ENCODE data around the gene CD6. TPM values are rescaled to one million over a fixed set of nuclear protein-coding genes. Genes with fewer than 3 reads are reported as not detected.
A peak's percentile ranks its signal among the peaks of the same experiment; 100 is the strongest.

Gene CD6
- total RNA-seq, 6 experiments from 2014 or later = 0.29 to 2.4 (median 0.52) TPM

DNA sequence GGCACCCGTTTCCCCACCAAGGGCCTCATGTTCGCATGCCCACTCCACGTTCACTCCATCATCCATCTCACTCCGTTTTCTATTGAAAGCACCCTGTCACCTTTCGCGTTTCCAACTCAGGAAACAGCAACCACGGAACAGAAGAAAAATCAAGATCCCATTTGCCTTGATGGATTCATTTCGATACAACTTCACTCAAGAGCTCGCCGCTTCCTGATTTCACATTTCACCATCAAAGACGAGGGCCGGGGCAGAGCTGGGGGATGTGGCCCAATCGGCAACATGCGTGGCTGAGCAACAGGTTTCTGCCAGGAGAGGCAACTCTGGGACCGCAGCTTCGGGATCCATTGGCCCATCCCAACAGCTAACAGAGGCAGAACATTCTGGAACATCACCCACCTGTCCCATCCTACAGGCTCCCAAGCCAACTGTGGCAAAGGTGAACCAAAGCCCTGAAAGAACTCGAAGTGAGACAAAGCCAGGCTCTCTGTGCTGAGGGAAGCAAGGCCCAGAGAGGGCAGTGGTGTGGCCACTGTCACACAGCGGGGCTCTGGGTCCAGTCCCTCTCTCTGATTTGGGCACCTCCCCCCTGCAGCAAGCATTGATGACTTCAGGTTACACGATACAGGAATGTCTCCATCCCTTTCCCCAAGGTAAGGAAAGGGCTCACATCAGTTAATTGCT lies 94.6 kb downstream of the CD6 start:
- TF ChIP-seq POLR2A (IDR thresholded peaks at IDR 0.05) = no peak
- TF ChIP-seq, protein P1, sequence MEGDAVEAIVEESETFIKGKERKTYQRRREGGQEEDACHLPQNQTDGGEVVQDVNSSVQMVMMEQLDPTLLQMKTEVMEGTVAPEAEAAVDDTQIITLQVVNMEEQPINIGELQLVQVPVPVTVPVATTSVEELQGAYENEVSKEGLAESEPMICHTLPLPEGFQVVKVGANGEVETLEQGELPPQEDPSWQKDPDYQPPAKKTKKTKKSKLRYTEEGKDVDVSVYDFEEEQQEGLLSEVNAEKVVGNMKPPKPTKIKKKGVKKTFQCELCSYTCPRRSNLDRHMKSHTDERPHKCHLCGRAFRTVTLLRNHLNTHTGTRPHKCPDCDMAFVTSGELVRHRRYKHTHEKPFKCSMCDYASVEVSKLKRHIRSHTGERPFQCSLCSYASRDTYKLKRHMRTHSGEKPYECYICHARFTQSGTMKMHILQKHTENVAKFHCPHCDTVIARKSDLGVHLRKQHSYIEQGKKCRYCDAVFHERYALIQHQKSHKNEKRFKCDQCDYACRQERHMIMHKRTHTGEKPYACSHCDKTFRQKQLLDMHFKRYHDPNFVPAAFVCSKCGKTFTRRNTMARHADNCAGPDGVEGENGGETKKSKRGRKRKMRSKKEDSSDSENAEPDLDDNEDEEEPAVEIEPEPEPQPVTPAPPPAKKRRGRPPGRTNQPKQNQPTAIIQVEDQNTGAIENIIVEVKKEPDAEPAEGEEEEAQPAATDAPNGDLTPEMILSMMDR (IDR thresholded peaks at IDR 0.05) = no peak
- Histone ChIP-seq H3K4me3 (no peak overlapping the region), H3K27me3 (no peaks in the 10 kb centered on the region), H3K9me3 (no peaks in the 10 kb centered on the region), H3K27ac (no peak overlapping the region), H3K4me1 (no peaks in the 10 kb centered on the region), H3K36me3 (no peaks in the 10 kb centered on the region)
- WGBS (ENCODE audit: insufficient coverage, low coverage, low lambda C conversion rate, missing lambda C conversion rate) = 55% methylated on average over 16 of the region's 19 CpGs
- DNase-seq (peak in 1 of 3 donors; percentile 14), ATAC-seq (no peak)
- intact Hi-C loops (cut with DNase I) = no loop called here

DNA sequence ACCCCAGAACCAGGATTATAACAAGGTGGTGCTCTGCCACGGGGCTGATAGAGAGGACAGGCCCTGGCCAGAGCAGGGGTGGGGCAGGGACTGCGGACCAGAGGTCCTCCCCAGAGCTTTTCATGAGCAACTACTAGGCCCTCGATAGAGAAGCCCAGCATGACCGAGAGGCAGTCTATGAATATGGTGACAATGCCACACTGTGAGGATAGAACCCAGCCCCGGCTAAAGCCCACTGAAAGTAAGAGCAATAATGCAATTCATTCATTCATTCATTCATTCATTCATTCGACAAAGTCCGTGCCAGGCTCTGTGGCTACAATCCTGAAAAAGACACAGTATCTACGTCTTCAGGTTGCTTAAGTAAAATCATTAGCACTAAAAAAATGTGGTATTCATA lies 95.2 kb downstream of the CD6 start:
- H3K27me3 ChIP-seq = no peaks in the 10 kb centered on the region
- TF ChIP-seq, protein P1 (IDR thresholded peaks at IDR 0.05) = no peak
- TF ChIP-seq POLR2A (IDR thresholded peaks at IDR 0.05) = no peak
- peak in 1 of 3 donors; percentile 24 for DNase-seq
- H3K4me3 ChIP-seq = no peak overlapping the region
- no peaks in the 10 kb centered on the region for H3K9me3 ChIP-seq
- ATAC-seq = no peak
- 71% methylated on average over 6 of the region's 8 CpGs for WGBS (ENCODE audit: insufficient coverage, low coverage, low lambda C conversion rate, missing lambda C conversion rate)
- no peaks in the 10 kb centered on the region for H3K4me1 ChIP-seq
- H3K27ac ChIP-seq = no peak overlapping the region
- H3K36me3 ChIP-seq = no peaks in the 10 kb centered on the region
- intact Hi-C loops (cut with DNase I) = no loop called here

DNA sequence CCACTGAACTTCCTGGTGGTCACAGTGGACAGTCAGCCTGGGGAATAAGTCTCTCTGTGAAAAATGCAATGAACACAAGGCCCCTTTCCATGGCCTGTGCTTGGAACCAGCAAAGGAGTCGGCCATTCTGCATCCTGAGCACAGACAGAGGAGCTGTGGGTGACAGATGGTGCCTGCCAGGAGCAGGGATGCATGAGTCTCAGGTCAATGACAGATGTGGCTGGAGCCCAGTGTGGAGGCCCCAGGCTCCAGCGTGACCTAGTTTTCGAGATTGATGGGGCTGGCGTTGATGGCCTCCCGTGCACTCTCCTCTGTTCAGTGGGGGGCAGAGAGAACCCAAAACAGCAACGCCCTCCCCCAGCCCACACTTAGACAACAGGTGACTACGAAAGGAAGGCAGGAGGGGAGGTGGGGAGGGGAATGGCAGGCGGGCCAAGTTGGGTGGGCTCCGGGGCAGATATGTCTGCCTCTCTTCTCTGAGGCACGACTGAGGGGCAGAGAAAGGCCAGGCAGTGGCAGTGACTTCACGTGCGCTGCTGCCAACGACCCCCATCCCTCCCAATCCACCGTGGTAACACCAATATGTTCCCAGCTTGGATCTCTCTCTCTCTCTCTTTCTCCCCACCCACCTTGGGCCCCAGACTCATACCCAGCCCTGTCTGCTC lies 96.4 kb downstream of the CD6 start:
- WGBS (ENCODE audit: insufficient coverage, low coverage, low lambda C conversion rate, missing lambda C conversion rate) = 53% methylated on average over 6 of the region's 14 CpGs
- H3K4me3 ChIP-seq = no peak overlapping the region
- no peaks in the 10 kb centered on the region for H3K4me1 ChIP-seq
- H3K27me3 ChIP-seq = no peaks in the 10 kb centered on the region
- H3K36me3 ChIP-seq = no peaks in the 10 kb centered on the region
- ATAC-seq (no peak), DNase-seq (peak in 1 of 3 donors; percentile 28)
- intact Hi-C loops (cut with DNase I) = no loop called here
- TF ChIP-seq, protein P1 (IDR thresholded peaks at IDR 0.05) = no peak
- no peak for TF ChIP-seq POLR2A (IDR thresholded peaks at IDR 0.05)
- no peaks in the 10 kb centered on the region for H3K9me3 ChIP-seq
- H3K27ac ChIP-seq = no peak overlapping the region

DNA sequence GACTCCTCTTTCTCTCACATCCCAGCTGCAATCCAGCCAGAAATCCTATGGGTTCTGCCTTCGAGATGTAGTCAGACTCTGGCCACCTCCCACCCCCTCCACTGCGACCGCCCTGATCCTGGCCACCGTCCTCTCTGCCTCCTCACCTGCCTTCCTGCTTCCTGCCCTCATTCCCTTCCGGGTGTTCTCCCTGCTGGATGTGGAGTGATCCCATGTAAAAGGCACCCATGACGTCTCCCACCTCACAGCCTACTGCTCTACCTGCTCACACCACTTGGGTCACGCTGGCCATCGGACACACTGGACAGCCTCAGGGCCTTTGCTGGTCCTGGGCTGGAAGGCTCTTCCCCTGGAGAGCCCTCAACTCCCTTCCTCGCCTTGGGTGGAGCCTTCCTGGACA lies 97.1 kb downstream of the CD6 start:
- DNase-seq = peak in 1 of 3 donors; percentile 23
- ATAC-seq = no peak

More for the DNA sequence above, 97.1 kb downstream of the CD6 start:
- Histone ChIP-seq H3K4me1 (no peaks in the 10 kb centered on the region), H3K4me3 (no peak overlapping the region), H3K36me3 (no peaks in the 10 kb centered on the region), H3K27me3 (no peaks in the 10 kb centered on the region), H3K27ac (no peak overlapping the region), H3K9me3 (no peaks in the 10 kb centered on the region)
- intact Hi-C loops (cut with DNase I) = no loop called here
- TF ChIP-seq POLR2A (IDR thresholded peaks at IDR 0.05) = no peak
- TF ChIP-seq, protein P1 (IDR thresholded peaks at IDR 0.05) = no peak
- 78% methylated on average over 5 of the region's 9 CpGs for WGBS (ENCODE audit: insufficient coverage, low coverage, low lambda C conversion rate, missing lambda C conversion rate)

All from right lobe of liver (tissue), 6 donors.